Measurements from ENCODE around the gene ANKRD28.

Gene ANKRD28

DNA sequence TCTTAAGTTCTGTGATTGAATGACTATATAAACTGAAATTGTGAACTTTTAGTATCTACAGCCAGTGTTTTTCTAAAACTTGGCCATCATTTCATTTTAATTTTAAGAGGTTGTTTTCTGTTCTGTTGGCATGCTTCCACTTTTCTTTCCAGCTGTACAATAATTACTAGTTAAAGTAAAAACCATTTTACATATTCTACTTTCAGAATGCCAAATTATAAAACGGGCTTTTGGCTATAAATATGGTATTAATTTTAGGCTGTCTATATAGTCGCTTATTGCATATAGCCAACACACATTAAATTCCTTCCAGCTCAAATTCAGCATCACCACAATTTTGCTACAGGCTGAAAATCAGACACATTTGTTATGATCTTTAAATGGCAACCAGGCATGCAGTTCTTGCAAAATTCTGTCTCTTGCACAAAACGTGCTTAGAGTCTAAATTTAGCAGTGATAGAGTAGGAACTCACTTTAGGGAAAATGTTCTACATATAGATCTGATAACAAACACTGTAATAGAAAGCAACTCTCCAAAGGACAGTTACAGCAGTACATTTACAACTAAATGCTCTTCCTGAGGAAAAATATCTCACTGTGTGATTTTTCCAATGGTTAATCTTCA, 115.1 kb downstream of the ANKRD28 start:
- DNase-seq (ENCODE audit: low spot score), result no peak
- TF ChIP-seq, protein P1, sequence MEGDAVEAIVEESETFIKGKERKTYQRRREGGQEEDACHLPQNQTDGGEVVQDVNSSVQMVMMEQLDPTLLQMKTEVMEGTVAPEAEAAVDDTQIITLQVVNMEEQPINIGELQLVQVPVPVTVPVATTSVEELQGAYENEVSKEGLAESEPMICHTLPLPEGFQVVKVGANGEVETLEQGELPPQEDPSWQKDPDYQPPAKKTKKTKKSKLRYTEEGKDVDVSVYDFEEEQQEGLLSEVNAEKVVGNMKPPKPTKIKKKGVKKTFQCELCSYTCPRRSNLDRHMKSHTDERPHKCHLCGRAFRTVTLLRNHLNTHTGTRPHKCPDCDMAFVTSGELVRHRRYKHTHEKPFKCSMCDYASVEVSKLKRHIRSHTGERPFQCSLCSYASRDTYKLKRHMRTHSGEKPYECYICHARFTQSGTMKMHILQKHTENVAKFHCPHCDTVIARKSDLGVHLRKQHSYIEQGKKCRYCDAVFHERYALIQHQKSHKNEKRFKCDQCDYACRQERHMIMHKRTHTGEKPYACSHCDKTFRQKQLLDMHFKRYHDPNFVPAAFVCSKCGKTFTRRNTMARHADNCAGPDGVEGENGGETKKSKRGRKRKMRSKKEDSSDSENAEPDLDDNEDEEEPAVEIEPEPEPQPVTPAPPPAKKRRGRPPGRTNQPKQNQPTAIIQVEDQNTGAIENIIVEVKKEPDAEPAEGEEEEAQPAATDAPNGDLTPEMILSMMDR (IDR thresholded peaks at IDR 0.05; ENCODE audit: extremely low read depth, missing control alignments), result no peak

DNA sequence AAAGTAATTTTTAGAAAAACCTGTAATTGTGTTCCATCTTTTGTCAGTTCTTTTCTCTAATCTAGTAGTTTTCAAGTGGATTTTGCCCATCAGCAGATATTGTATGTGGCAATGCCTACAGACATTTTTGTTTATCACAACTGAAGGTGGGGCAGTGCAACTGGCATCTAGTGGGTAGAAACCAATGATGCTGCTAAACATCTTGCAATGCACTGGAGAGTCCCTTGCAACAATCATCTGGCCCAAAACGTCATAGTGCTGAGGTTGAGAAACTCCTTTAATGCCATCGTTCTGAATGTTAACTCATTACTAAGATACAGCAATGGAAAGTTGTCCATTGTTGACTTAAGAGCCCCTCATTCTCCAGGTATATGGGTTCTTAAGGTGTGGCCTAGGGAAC, 116.1 kb downstream of the ANKRD28 start:
- TF ChIP-seq, protein P1 (IDR thresholded peaks at IDR 0.05; ENCODE audit: extremely low read depth, missing control alignments), result no peak

DNA sequence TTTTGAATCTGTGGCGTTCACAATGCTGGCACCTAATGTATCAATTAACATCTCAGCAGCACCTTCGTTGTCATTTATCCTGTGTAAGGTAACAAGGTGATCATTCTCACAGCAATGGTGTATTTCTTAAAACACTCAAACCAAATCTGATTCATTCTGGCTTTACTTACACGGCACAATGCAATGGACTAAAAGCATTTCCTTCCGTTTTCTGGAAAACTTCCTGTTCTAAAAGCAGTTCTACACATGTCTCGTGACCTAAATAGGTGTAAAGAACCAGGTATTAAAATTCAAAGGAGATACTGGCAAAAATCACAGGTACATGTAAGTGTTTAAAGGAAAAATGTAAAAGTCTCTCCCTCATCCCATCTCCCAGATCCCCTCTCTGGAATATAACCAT, 118.5 kb downstream of the ANKRD28 start:
- no peak for DNase-seq (ENCODE audit: low spot score)

More for the DNA sequence above, 116.1 kb downstream of the ANKRD28 start:
- DNase-seq (ENCODE audit: low spot score), result no peak

DNA sequence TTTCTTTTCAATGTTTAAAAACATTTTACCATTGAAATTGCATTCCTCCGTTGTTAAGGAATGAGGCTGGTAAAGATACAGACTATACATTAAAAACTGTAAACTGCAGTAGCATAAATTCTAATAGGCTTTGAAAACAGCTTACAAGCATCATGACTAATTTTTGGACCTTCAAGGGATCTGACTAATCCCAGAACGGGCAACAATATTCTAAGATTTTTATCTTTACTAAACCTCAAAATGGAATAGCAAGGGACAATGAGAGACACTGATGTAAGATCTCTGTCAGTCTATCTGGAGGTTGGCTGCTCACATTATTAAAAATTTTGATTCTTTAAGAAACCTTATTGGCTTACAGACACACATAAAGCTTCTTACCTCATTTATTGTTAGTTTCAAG, 121.5 kb downstream of the ANKRD28 start:
- no peak for DNase-seq (ENCODE audit: low spot score)
- TF ChIP-seq, protein P1 (IDR thresholded peaks at IDR 0.05; ENCODE audit: extremely low read depth, missing control alignments), result no peak

More for the DNA sequence above, 118.5 kb downstream of the ANKRD28 start:
- TF ChIP-seq, protein P1 (IDR thresholded peaks at IDR 0.05; ENCODE audit: extremely low read depth, missing control alignments), result no peak

DNA sequence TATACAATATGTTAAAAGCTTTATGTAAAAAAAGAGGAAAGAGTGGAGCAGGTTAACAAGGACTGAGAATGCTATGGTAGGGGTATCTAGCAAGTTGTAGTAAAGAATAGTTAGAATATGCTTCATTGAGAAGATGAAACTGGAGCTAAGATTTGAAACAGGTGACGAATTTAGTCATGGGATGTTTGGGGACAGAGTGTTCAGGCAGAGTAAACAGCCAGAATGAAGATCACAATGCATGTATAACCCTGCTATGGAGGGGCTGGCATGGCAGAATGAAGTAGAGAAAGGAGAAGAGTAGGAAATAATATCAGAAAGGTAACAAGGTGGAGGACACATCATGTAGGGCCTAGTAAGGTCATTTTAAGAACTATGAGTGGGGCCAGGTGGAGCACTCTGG, 124.2 kb downstream of the ANKRD28 start:
- TF ChIP-seq, protein P1 (IDR thresholded peaks at IDR 0.05; ENCODE audit: extremely low read depth, missing control alignments), result no peak
- DNase-seq (ENCODE audit: low spot score), result no peak

DNA sequence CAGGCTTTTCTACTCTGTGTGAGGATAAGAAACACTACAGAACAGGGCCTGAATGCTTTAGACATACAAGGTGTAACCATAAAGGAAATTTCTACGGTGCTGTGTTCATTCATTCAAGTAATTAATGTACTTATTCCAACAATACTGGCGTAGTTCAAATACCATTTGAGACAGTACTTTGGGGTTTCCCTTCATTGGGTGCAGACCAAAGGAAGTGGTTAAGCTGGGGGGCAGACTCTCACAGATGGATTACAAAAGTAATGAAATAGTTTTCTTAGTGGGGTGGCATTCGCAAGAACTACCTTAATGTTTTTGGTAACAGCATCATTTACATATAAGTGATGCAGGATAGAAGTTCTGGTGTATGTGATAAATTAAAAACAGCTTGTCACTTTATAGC, 130.3 kb downstream of the ANKRD28 start:
- TF ChIP-seq, protein P1 (IDR thresholded peaks at IDR 0.05; ENCODE audit: extremely low read depth, missing control alignments), result no peak

DNA sequence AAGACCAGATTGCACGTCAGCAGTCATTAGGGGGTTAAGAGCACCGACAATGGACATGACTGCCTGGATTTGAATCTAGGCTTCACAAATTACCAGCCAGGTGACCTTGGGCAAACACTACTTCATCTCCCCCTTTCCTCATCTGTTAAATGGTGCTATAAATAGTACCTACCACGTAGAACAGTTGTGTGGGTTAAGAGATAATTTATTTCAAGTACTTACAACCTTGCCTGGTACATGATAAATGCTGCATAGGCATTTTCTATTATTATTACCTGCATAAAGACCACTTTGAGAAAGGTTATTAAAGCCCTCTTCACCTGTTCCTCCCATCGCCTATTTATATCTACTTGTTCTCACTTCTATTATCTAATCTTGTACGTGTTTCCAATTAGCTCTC, 131.5 kb downstream of the ANKRD28 start:
- DNase-seq (ENCODE audit: low spot score), result no peak
- TF ChIP-seq, protein P1 (IDR thresholded peaks at IDR 0.05; ENCODE audit: extremely low read depth, missing control alignments), result no peak

More for the DNA sequence above, 130.3 kb downstream of the ANKRD28 start:
- DNase-seq (ENCODE audit: low spot score), result no peak
